ENCODE results near the gene CCDC88C.

CCDC88C gene

DNA sequence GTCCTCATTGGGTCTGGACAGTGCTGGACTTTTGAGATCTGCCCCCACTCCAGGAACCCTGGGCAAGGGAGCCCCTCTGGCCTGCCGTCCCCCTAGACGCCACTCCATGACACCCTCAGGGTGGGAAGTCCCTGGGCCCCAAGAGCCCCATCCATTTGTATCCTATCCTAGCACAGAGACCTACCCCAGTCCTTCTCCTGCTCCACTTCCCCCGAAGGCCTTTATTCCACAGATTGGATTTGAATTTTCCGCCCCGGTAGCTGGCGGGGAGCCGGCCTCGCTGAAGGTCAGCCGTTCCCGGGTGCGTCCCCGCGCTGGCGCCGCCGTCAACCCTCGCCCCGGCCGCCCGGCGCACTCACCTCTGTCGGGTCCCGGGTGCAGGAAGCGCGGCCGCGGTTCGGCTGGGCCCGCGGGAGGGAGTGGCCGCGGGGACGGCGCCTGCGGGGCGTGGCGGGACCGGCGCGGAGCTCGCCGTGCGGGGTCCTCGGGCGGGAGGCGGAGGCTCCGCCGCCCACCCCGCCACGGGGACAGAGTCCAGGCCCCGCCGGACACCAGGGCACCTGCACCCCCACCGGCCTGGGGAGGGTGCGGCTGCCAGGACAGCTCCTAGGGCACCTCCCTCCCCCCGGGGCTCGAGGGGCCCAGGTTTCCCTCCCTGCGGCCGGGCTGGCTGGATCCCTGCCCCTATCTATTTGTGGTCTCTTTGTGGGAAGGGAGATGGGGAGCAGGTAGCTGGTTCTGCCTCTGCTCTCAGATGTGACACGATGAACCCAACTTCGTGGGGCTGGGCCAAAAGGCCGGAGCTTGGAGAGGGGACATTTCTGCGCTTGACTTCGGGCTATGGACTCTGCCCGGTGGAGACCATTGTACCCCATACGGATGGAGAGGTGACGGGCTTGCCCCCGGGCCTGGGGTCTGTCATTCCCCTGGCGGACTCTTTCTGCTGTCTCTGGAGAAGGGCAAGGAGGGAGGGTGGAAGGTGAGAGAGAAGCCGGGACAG lies 153.2 kb downstream of the CCDC88C start:
- Histone ChIP-seq H3K79me2 (ENCODE audit: control insufficient read depth, insufficient read depth, low read length) (no peaks in the 10 kb centered on the region), H2AK5ac (ENCODE audit: low read length) (no peak overlapping the region), H3K18ac (ENCODE audit: low read length) (peak overlapping the region; percentile 33), H2BK5ac (ENCODE audit: low read length) (no peak overlapping the region), H4K5ac (ENCODE audit: low read length) (no peak overlapping the region), H3K27ac (ENCODE audit: low read depth, low read length) (no peak overlapping the region), H3K79me1 (ENCODE audit: low read length) (no peaks in the 10 kb centered on the region), H2BK120ac (ENCODE audit: low read depth, low read length) (no peak overlapping the region), H2BK15ac (replicated peaks; ENCODE audit: low read depth) (no peak overlapping the region), H3K56ac (ENCODE audit: low read length) (peak overlapping the region; percentile 74), H3K27me3 (ENCODE audit: insufficient read depth, low read length, poor library complexity) (no peaks in the 10 kb centered on the region), H4K8ac (ENCODE audit: low read depth, low read length) (no peak overlapping the region), H3K4me3 (ENCODE audit: low read length) (peak overlapping the region; percentile 9), H3K4me2 (ENCODE audit: low read length) (peak overlapping the region; percentile 63), H3K36me3 (ENCODE audit: control insufficient read depth, insufficient read depth, low read length) (no peaks in the 10 kb centered on the region), H3K4ac (ENCODE audit: low read depth, low read length) (no peak overlapping the region), H3K9ac (ENCODE audit: low read length) (peak overlapping the region; percentile 37), H3K23ac (ENCODE audit: low read length) (no peak overlapping the region), H3K4me1 (ENCODE audit: control insufficient read depth, low read depth, low read length) (no peaks in the 10 kb centered on the region)
- DNase-seq = no peak
- no CpG with 5 or more reads among the region's 69 CpGs for WGBS (ENCODE audit: extremely low coverage, insufficient coverage, low lambda C conversion rate)

DNA sequence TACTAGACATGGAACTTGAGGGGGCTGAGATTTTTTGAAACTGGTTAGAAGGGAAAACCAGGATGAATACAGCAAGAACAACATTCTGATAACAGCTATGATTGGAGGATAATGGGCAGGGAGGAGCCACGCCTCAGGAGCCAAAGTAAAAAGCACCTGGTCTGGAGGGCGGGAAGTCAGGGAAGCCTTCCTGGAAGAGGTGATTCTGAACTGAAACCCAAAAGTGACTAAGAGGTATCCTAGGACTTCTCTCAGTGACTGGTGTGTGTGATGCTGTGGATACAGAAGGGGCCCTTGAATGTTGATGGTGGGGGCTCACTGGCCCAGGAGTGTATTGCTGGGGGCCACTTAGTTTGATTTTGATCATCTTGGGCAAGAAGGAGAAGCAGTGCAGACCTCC lies 154.3 kb downstream of the CCDC88C start:
- WGBS (ENCODE audit: extremely low coverage, insufficient coverage, low lambda C conversion rate) = no CpG with 5 or more reads among the region's 2 CpGs

DNA sequence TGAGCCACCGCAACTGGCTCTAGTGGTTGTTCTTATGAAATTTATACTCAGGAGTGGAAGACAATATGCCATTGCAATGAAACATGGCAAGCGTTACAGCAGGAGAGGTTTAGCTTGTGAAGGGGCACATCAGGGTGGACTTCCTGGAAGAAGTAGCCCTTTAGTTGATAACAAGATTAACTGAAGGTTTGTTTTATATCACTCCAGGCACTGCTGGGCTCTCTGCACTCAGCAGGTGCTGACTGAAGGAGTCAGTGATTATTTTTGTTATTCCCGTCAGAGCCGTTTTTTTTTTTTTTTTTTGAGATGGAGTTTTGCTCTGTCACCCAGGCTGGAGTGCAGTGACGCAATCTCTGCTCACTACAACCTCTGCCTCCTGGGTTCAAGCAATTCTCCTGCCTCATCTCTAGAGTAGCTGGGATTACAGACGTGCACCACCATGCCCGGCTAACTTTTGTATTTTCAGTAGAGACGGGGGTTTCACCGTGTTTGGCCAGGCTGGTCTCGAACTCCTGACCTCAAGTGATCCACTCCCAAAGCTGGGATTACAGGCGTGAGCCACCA lies 155.6 kb downstream of the CCDC88C start:
- WGBS (ENCODE audit: extremely low coverage, insufficient coverage, low lambda C conversion rate) = no CpG with 5 or more reads among the region's 11 CpGs
- H2BK15ac ChIP-seq (replicated peaks; ENCODE audit: low read depth) = no peak overlapping the region
- H4K5ac ChIP-seq (ENCODE audit: low read length) = no peak overlapping the region

More for the DNA sequence above, 154.3 kb downstream of the CCDC88C start:
- H3K27me3 ChIP-seq (ENCODE audit: insufficient read depth, low read length, poor library complexity) = no peaks in the 10 kb centered on the region
- no peak overlapping the region for H2AK5ac ChIP-seq (ENCODE audit: low read length)
- no peak overlapping the region for H3K4ac ChIP-seq (ENCODE audit: low read depth, low read length)
- H3K4me1 ChIP-seq (ENCODE audit: control insufficient read depth, low read depth, low read length) = no peaks in the 10 kb centered on the region
- no peak overlapping the region for H4K8ac ChIP-seq (ENCODE audit: low read depth, low read length)
- H2BK5ac ChIP-seq (ENCODE audit: low read length) = no peak overlapping the region
- no peak overlapping the region for H3K56ac ChIP-seq (ENCODE audit: low read length)
- H3K27ac ChIP-seq (ENCODE audit: low read depth, low read length) = no peak overlapping the region
- no peaks in the 10 kb centered on the region for H3K36me3 ChIP-seq (ENCODE audit: control insufficient read depth, insufficient read depth, low read length)
- no peak overlapping the region for H4K5ac ChIP-seq (ENCODE audit: low read length)
- H3K4me3 ChIP-seq (ENCODE audit: low read length) = no peak overlapping the region
- H3K4me2 ChIP-seq (ENCODE audit: low read length) = no peak overlapping the region
- H3K79me2 ChIP-seq (ENCODE audit: control insufficient read depth, insufficient read depth, low read length) = no peaks in the 10 kb centered on the region
- no peak overlapping the region for H2BK15ac ChIP-seq (replicated peaks; ENCODE audit: low read depth)
- no peak overlapping the region for H3K23ac ChIP-seq (ENCODE audit: low read length)
- H3K9ac ChIP-seq (ENCODE audit: low read length) = no peak overlapping the region
- no peaks in the 10 kb centered on the region for H3K79me1 ChIP-seq (ENCODE audit: low read length)
- no peak overlapping the region for H2BK120ac ChIP-seq (ENCODE audit: low read depth, low read length)
- DNase-seq = no peak
- no peak overlapping the region for H3K18ac ChIP-seq (ENCODE audit: low read length)

DNA sequence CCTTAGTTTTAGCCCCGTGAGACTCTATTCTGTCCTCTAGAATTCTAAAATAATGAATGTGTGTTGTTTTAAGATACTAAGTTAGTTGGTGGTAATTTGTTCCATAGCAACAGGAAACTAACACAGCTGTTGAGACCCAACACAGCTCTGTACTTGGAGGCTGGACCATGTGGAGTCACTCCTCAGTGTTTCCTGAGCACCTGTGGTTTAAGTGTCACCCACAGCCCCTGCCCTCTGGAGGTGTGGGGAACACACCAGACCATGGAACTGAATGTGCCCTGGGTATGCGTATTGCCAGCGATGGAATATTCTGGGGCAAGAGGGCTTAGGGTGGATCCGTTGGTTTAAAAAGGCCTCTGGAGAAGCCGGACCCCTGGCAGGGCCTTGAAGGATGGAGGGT lies 156.5 kb downstream of the CCDC88C start:
- Histone ChIP-seq H3K79me2 (ENCODE audit: control insufficient read depth, insufficient read depth, low read length) (no peaks in the 10 kb centered on the region), H3K4me3 (ENCODE audit: low read length) (no peak overlapping the region), H3K23ac (ENCODE audit: low read length) (no peak overlapping the region), H3K4ac (ENCODE audit: low read depth, low read length) (no peak overlapping the region), H3K27me3 (ENCODE audit: insufficient read depth, low read length, poor library complexity) (no peaks in the 10 kb centered on the region), H3K36me3 (ENCODE audit: control insufficient read depth, insufficient read depth, low read length) (no peaks in the 10 kb centered on the region), H3K18ac (ENCODE audit: low read length) (no peak overlapping the region), H4K5ac (ENCODE audit: low read length) (no peak overlapping the region), H3K56ac (ENCODE audit: low read length) (no peak overlapping the region), H2BK120ac (ENCODE audit: low read depth, low read length) (no peak overlapping the region), H4K8ac (ENCODE audit: low read depth, low read length) (no peak overlapping the region), H3K27ac (ENCODE audit: low read depth, low read length) (no peak overlapping the region), H3K4me1 (ENCODE audit: control insufficient read depth, low read depth, low read length) (no peaks in the 10 kb centered on the region), H3K9ac (ENCODE audit: low read length) (no peak overlapping the region), H2BK15ac (replicated peaks; ENCODE audit: low read depth) (no peak overlapping the region), H3K4me2 (ENCODE audit: low read length) (no peak overlapping the region), H2BK5ac (ENCODE audit: low read length) (no peak overlapping the region), H3K79me1 (ENCODE audit: low read length) (no peaks in the 10 kb centered on the region), H2AK5ac (ENCODE audit: low read length) (no peak overlapping the region)
- no CpG with 5 or more reads among the region's 5 CpGs for WGBS (ENCODE audit: extremely low coverage, insufficient coverage, low lambda C conversion rate)
- DNase-seq = no peak

More for the DNA sequence above, 155.6 kb downstream of the CCDC88C start:
- Histone ChIP-seq H3K27me3 (ENCODE audit: insufficient read depth, low read length, poor library complexity) (no peaks in the 10 kb centered on the region), H3K27ac (ENCODE audit: low read depth, low read length) (no peak overlapping the region), H3K56ac (ENCODE audit: low read length) (no peak overlapping the region), H3K79me2 (ENCODE audit: control insufficient read depth, insufficient read depth, low read length) (no peaks in the 10 kb centered on the region), H3K4me3 (ENCODE audit: low read length) (no peak overlapping the region), H3K4ac (ENCODE audit: low read depth, low read length) (no peak overlapping the region), H3K4me2 (ENCODE audit: low read length) (no peak overlapping the region), H3K36me3 (ENCODE audit: control insufficient read depth, insufficient read depth, low read length) (no peaks in the 10 kb centered on the region), H3K4me1 (ENCODE audit: control insufficient read depth, low read depth, low read length) (no peaks in the 10 kb centered on the region), H2BK5ac (ENCODE audit: low read length) (no peak overlapping the region), H3K79me1 (ENCODE audit: low read length) (no peaks in the 10 kb centered on the region), H2BK120ac (ENCODE audit: low read depth, low read length) (no peak overlapping the region), H2AK5ac (ENCODE audit: low read length) (no peak overlapping the region), H3K9ac (ENCODE audit: low read length) (no peak overlapping the region), H4K8ac (ENCODE audit: low read depth, low read length) (no peak overlapping the region), H3K23ac (ENCODE audit: low read length) (no peak overlapping the region), H3K18ac (ENCODE audit: low read length) (no peak overlapping the region)
- no peak for DNase-seq

DNA sequence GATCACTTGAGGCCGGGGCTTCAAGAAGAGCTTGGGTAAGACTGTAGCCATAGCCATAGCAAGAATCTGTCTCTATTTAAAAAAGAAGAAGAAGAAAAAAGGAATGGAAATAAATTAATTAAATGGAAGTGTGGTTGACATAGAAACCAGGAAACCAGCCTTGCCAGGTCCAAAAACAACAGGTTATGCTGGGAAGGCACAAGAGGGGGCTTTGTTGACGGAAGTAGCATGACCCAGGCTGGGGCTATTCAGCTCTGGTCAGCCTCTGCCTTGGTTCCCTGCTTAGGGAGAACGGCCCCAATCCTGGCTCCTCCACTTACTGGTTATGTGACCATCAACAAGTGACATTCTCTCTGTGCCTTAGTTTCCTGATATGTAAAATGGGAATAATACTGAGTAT lies 158.7 kb downstream of the CCDC88C start:
- H3K79me2 ChIP-seq (ENCODE audit: control insufficient read depth, insufficient read depth, low read length) = no peaks in the 10 kb centered on the region
- no peaks in the 10 kb centered on the region for H3K27me3 ChIP-seq (ENCODE audit: insufficient read depth, low read length, poor library complexity)
- H3K27ac ChIP-seq (ENCODE audit: low read depth, low read length) = no peak overlapping the region
- no peaks in the 10 kb centered on the region for H3K79me1 ChIP-seq (ENCODE audit: low read length)
- H4K5ac ChIP-seq (ENCODE audit: low read length) = no peak overlapping the region
- no peak overlapping the region for H2BK15ac ChIP-seq (replicated peaks; ENCODE audit: low read depth)
- no peak overlapping the region for H2AK5ac ChIP-seq (ENCODE audit: low read length)
- no peak overlapping the region for H2BK120ac ChIP-seq (ENCODE audit: low read depth, low read length)
- no peak for DNase-seq
- H3K4me3 ChIP-seq (ENCODE audit: low read length) = no peak overlapping the region
- H3K9ac ChIP-seq (ENCODE audit: low read length) = no peak overlapping the region
- H3K23ac ChIP-seq (ENCODE audit: low read length) = no peak overlapping the region
- no peak overlapping the region for H3K4me2 ChIP-seq (ENCODE audit: low read length)
- no peak overlapping the region for H3K18ac ChIP-seq (ENCODE audit: low read length)
- no peak overlapping the region for H3K4ac ChIP-seq (ENCODE audit: low read depth, low read length)
- no peak overlapping the region for H4K8ac ChIP-seq (ENCODE audit: low read depth, low read length)
- H3K36me3 ChIP-seq (ENCODE audit: control insufficient read depth, insufficient read depth, low read length) = no peaks in the 10 kb centered on the region
- no peaks in the 10 kb centered on the region for H3K4me1 ChIP-seq (ENCODE audit: control insufficient read depth, low read depth, low read length)
- no peak overlapping the region for H3K56ac ChIP-seq (ENCODE audit: low read length)
- no CpG with 5 or more reads among the region's 3 CpGs for WGBS (ENCODE audit: extremely low coverage, insufficient coverage, low lambda C conversion rate)
- no peak overlapping the region for H2BK5ac ChIP-seq (ENCODE audit: low read length)
